HG03457 (cell line): ENCODE measurements around the gene CCDC85C.

Experiments used
- ATAC-seq: cut with Tn5 transposase; IDR thresholded peaks from one replicate; pipeline ENCODE4 v1.9.1; 2021; ENCODE audit warnings: moderate number of reproducible peaks; ENCODE audit not compliant: unreplicated experiment

CCDC85C gene

DNA sequence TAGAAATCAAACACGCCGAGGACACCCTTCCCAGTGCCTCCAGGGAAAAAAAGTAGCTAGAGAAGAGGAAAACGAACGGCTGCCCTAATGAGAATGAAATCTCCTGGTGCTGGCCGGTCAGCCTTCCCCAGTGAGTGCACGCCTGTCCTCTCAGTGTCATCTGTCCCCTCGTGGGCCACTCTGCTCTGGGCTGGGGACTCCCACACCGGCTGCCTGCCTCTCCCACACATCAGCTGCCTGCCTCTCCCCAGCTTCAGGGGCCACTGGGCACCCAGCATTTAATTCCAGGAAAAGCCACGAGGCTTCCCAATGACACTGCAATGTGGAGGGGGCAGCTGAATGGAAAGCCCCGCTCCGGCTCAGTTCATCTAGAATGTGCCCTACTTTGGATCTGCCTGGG lies 59.0 kb downstream of the CCDC85C start:
- no peak for ATAC-seq

DNA sequence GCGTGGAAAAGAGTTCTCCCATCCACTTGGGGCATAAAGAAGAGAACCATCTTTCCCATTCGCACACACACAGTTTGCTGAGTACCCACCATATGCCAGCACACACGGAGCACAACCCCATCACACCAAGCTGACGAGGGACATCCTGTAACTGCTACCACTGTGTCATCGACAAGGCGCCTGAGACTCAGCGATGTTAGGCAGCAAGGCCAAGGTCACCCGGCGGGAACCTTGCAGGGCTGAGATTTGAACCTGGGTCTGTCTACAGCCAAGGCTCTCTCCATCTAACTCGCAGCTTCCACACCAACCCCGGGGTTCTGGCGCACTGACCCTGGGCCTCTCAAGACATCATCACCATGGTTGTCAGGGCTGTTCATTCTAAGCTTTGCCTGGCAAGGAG lies 60.0 kb downstream of the CCDC85C start:
- ATAC-seq = no peak

DNA sequence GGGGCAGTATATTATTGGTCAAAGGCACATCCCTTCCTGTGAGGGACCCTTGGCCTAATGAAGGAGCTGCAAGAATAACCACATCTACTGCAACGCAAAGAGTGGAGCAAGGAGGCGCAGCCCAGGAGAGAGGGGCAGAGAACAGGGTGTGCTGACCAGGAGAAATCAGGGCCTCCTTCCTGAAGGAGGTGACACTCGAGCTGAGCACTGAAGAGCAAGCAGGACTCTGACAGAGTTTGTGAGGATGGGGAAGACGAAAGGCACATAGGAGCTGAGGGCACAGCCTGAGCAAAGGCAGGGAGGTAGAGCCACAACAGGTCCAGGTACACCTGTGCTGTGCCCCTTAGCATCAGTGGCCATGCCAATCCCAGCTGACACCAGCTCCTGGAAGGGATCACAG lies 60.6 kb downstream of the CCDC85C start:
- no peak for ATAC-seq

DNA sequence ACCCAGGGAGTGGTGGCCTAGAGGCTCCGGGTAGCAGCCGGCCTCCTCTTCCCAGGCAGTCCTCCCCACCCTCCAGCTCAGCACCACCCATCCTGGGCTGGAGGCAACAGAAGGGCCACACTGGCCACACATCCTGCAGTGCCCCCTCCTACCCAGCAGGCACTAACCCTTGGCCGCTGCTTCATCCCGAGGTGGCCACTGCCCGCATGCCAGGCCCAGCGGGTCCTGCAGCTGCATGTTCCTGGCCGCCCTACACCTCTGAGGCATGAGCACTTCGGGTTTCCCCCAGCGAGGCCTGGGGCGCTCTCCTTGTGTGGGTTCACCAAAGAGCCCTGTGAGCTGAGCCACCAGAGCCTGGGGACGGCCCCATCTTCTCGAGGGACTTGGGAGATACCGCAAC lies 61.4 kb downstream of the CCDC85C start:
- no peak for ATAC-seq

DNA sequence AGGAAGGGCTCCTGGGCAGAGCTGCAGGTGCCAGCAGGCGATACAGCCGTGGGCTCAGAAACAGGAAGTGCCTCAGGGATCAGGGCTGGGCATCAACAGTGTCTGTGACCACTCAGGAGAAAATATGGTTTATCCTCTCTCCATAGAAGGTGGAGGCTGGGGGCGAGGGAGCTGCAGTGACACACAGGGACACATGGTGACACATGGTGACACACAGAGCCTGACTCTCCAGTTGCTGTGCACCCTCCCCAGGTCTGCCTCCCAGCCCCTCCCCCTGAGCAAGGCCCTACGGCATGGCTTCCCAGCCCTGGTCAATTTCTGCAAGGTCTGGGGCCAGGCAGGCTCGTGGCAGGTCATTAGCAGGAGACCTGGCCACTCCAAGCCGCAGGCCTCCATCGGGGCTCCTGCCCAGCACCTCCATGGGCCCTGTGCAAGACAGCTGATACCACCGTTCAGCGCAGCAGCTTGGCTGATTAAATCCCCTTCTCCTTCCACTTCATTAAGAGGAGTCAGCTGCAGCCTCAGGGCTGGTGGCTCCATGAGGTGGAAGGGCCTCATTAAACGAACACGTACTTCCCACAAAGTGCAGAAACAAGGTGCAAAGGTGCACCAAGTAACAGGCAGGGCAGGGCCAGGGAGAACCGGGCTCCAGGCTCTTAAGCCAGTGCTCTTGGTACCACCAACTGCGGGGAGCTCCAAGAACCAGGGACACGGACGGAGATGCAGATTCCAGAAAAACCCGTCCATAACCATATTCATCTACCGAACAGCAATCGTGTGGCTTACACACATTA lies 62.1 kb downstream of the CCDC85C start:
- no peak for ATAC-seq

DNA sequence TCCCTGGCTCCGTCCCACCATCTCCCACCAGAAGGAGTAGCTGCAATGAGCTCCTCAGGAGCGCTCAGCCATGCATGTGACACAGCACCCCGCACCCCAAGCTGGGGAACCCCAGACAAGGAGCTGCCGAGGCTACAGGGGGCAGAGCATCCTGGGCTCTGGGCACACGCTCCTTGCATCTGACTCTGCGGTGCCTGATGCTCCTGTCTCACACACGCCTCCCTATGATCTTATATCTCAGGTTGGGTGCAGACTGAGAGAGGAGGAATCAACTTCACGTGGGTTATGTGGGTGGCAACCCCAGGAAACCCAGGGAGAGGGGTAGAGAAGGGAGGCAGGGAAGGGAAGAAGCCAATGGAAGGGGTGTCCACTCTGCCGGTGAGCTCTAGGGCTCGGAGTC lies 62.8 kb downstream of the CCDC85C start:
- no peak for ATAC-seq

DNA sequence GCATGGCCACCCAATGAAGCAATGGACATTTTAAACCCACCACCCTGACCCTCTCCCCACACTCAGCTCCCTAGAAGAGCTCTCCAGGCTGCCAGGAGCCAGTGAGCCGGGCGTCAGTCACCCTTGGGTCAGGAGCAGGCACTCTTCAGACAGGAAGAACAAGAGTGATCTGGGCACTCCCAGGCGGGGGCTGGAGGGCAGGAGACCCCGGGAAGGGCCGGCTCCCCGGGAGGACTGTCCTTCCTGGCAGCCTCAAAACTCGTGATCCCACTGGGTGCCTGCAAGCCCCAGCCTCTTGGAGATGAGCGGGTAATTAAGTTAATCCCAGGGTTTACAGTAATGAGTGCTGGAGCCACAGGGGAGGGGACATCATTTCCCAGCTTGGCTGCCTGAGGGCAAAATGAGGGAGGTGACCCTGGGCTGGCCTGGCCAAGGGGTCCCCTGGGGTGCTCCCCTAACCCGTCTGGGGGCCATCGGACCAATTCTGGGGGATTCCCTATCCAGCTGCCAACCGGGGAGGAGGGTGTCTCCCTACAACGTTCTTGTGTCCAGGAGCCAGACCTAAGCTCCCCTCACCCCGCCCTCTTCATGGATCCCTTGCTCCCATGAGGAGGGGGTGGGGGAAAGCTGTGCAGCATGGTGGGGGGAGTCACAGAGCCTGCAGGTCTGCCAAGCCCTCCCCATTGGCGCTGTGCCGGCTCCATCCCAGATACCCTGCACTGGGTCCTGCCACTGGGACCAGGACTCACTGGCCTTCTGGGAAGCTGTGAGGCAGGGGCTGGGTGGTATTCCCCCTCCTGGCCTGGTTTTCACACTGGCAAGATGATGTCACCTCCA lies 63.6 kb downstream of the CCDC85C start:
- no peak for ATAC-seq

GRCh38 chr14:99539491-99539890 lies 64.5 kb downstream of the CCDC85C start:
- no peak for ATAC-seq

- no peak for ATAC-seq
Observed at GRCh38 chr14:99538733-99539132, 65.3 kb downstream of the CCDC85C start.

DNA sequence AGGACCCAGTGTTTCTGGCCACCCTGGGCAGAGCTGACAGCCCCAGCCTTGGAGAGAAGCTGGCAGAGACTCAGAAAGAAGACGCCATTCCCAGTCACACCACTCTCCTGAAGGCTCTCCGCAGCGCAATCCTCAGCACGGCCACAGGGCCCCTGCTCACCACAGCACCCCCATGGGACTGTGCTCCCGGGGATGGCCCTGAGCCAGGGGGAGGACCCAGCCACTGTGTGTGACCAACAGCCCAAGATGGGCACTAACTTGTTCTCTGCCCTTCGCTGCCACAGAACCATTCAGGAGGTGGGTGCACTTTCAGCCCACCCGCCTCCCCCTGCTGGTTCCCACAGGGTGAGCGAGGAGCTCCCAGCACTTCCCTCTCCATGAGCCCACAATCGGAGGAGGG lies 65.7 kb downstream of the CCDC85C start:
- no peak for ATAC-seq

- ATAC-seq = no peak
Observed at GRCh38 chr14:99537399-99537798, 66.6 kb downstream of the CCDC85C start.

- no peak for ATAC-seq
Observed at GRCh38 chr14:99535908-99536778, 67.9 kb downstream of the CCDC85C start.

DNA sequence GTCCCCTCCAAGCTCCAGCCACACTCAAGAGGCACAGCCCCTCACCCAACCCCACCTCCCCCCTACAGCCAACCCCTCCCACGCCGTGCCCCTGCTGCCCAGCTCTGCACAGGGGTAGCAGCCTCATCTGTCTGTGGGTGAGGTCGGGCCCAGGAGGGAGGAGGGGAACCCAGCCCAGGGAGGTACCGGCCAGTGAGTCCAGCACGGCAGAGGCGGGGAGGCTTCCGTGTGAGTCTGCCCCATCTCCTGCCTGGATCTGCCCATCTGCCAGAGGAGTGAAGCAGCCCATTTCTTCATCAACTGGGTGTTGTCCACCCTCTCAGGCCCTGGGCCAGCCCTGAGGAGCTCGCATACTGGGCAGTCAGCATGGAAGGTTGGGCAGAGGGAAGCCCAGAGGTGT lies 68.6 kb downstream of the CCDC85C start:
- no peak for ATAC-seq

GRCh38 chr14:99534863-99535262 lies 69.1 kb downstream of the CCDC85C start:
- no peak for ATAC-seq

DNA sequence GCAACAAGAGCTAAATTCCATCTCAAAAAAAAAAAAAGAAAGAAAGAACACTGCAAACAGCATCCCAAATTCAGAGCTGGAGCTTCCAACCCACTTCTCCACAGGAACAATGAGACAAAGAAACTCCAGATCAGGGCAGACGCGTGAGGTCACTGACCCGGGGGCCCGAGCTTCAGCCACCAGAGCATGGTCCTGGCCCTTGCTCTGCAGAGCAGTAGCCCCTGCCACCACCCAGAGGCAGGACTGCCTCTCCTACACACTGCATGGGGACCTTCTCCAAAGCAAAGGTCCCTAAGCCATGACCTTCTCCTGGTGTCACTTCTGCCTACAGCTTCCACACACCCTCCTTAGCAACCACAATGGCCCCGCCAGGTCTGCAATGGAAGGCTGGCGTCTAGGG lies 69.7 kb downstream of the CCDC85C start:
- ATAC-seq = no peak

DNA sequence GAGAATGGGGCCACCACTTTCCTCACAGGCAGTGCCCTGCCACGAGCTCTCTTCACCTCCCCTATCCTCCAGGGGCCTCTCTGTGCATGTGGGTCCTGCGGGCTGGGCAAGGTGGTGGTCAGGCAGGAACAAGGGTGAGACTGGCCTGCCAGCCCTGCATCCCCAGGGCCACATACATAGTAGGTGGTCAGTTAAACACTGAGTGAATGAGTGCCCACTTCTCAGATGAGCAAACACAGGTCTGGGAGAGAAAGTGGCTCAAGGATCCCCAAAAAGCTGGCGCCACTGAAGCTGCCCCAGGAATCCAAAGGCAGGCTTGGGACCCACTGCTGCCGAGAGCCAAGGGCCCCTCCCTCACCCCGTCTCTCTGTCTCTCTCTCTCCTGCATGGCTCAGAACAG lies 71.7 kb downstream of the CCDC85C start:
- no peak for ATAC-seq

DNA sequence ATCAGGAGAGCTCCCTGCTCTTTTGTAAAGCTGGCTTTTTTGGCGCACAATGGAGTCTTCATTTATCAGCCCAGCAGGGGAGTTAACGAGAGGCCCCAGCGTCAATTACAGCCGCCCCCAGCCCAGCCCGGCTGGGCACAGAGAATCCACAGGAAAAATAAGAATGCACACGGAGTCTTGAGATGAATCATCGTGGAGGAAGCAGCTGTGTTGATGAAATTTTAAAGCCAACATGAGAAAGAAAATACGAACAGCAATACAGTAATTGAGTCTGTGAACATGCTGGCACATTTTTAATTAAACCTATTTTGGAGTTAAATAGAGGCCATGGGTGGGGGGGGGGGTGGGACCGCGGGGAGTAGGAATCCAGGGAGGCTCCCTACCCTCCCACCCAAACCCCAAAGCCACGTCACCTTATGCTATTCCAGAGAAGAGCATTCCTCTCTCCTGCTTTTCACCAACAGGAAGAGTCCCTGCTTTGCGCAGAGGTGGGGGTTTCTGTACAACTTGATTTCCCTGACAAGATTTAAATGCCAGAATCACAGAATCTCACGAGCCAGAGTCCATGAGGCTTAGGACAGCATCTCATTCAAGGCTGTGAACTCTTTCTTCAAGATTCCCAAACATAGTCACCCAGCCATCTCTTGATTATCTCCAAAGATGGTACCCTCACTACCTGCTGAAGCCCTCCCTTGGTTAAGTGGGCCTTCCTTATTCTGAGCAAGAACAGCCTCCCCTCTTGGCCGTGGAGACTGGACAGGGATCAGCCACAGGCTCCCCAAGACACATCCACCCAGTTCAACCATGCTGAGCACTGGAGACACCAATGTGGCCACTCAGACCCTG lies 72.5 kb downstream of the CCDC85C start:
- ATAC-seq = no peak

DNA sequence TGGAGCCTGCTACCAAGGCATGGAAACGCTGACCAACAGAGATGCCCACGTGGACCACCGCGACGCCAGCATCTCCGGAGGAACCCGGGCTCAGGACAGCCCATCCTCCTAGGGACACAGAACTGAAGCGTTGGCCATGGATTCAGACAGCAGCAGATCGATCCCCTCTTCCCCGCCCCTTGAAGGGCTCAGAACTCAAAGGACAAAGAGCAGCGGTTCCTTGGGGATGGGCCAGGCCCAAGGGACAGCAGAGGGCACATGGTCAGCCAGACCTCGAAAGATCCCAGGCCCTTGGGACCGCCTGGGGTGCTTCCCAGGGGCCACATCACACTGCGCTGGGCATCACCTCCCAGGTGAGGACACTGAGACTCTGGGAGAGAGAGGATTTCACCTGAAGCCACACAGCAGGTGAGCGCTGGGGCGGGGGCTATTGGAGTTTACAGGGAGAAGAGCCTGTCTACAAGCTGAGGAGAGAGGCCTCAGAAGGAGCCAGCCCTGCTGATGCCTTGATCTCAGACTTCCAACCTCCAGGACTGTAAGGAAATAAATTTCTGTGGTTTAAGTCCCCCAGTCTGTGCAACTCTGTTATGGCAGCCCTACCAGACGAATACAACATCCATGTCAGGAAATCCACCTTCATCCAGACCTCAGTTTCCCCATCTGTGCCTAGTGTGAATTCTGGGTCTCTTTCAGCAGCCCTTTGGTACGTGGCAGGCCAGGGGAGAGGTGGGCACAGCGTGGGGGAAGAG lies 73.4 kb downstream of the CCDC85C start:
- no peak for ATAC-seq

DNA sequence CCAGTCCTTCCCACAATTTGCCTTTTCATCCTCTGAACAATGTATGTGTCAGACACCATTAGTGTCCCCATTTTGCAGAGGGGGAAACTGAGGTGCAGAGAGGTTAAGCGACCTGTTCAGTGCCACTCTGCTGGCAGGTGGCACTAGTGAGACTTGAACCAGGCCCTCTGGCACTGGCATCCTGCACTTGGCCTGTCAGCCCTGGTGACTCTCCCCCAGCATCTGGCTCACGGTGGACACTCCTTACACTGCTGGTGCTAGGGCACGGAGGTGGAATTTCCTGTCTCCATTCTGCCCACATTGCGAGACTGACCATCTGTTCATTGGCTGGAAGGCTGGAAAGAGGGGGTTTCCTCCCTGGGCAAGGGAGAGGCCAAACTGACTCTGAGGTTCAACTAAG lies 74.1 kb downstream of the CCDC85C start:
- no peak for ATAC-seq
